GM12891 (cell line): ENCODE results near the gene COL6A1.

Experiments used
- POLR2A ChIP-seq: IDR thresholded peaks from 2 replicates; pipeline ENCODE4 v1.6.1; 2011; ENCODE audit warnings: low read depth, low read length, control low read depth
- POLR2AphosphoS5 ChIP-seq: IDR thresholded peaks from 2 replicates; pipeline ENCODE4 v1.6.1; 2011; ENCODE audit warnings: low read depth, low read length, control low read depth
- POU2F2 ChIP-seq: IDR thresholded peaks from 2 replicates; pipeline ENCODE4 v1.6.1; 2011; ENCODE audit warnings: low read depth, mild to moderate bottlenecking, control low read depth, low read length, moderate library complexity
- SPI1 ChIP-seq: IDR thresholded peaks from 2 replicates; pipeline ENCODE4 v1.6.1; 2011; ENCODE audit warnings: low read depth, low read length, control low read depth
- TAF1 ChIP-seq: IDR thresholded peaks from 2 replicates; pipeline ENCODE4 v1.6.1; 2011; ENCODE audit warnings: low read depth, low read length, control low read depth

GRCh38 chr21:46000182-46000730 is 18.7 kb downstream of the COL6A1 start:
- TF ChIP-seq POLR2A (no peak), POU2F2 (no peak), POLR2AphosphoS5 (no peak), TAF1 (no peak), SPI1 (no peak)
